Neural progenitor cell (in vitro differentiated cells): ENCODE results near the gene CREB5.

ENCODE experiments used
- EZH2 ChIP-seq: fragments of 200-600 bp; sonication (generic); IDR thresholded peaks from 2 replicates; pipeline ENCODE4 v1.6.1; 2017; ENCODE audit warnings: antibody characterized with exemption, mild to moderate bottlenecking, moderate library complexity
- EZH2phosphoT487 ChIP-seq: fragments of 200-600 bp; sonication (generic); IDR thresholded peaks from 2 replicates; pipeline ENCODE4 v1.6.1; 2017; ENCODE audit warnings: antibody characterized with exemption
- TF ChIP-seq, protein P1 (sequence below): fragments of 200-600 bp; sonication (generic); IDR thresholded peaks from 2 replicates; pipeline ENCODE4 v1.5.1; 2017; ENCODE audit warnings: antibody characterized with exemption, mild to moderate bottlenecking

DNA sequence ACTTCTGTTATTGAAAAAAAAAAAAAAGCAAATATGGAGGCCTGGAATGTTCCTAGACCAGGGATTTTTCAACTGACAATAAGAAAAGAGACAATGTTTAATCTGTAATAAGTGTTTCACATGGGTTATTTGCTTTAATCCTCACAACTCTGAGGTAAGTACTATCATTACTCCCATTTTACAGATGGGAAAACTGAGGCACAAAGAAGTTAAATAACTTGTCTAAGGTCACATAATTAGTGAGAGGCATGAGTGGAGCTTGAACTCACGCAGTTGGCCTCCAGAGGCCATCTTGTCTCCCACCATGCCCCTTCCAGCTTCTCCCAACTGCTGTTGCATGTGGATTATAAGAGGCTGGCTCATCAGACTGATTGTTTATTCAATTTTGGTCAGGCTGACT, 36.6 kb upstream of the CREB5 start:
- TF ChIP-seq, protein P1, sequence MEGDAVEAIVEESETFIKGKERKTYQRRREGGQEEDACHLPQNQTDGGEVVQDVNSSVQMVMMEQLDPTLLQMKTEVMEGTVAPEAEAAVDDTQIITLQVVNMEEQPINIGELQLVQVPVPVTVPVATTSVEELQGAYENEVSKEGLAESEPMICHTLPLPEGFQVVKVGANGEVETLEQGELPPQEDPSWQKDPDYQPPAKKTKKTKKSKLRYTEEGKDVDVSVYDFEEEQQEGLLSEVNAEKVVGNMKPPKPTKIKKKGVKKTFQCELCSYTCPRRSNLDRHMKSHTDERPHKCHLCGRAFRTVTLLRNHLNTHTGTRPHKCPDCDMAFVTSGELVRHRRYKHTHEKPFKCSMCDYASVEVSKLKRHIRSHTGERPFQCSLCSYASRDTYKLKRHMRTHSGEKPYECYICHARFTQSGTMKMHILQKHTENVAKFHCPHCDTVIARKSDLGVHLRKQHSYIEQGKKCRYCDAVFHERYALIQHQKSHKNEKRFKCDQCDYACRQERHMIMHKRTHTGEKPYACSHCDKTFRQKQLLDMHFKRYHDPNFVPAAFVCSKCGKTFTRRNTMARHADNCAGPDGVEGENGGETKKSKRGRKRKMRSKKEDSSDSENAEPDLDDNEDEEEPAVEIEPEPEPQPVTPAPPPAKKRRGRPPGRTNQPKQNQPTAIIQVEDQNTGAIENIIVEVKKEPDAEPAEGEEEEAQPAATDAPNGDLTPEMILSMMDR, result no peak
- TF ChIP-seq EZH2 (no peak), EZH2phosphoT487 (no peak)
